GM19397 (cell line): ENCODE data around the gene EFHC1.
A peak's percentile ranks its signal among the peaks of the same experiment; 100 is the strongest.
"Not testable (repeated sequence)": the region's sequence is repeated elsewhere in the genome, so short reads cannot be mapped to it uniquely, and the experiment has no call there.

Experiments
- ATAC-seq: cut with Tn5 transposase; IDR thresholded peaks from one replicate; pipeline ENCODE4 v1.9.1; 2021; ENCODE audit warnings: mild to moderate bottlenecking, moderate library complexity; ENCODE audit not compliant: unreplicated experiment

Gene EFHC1

DNA sequence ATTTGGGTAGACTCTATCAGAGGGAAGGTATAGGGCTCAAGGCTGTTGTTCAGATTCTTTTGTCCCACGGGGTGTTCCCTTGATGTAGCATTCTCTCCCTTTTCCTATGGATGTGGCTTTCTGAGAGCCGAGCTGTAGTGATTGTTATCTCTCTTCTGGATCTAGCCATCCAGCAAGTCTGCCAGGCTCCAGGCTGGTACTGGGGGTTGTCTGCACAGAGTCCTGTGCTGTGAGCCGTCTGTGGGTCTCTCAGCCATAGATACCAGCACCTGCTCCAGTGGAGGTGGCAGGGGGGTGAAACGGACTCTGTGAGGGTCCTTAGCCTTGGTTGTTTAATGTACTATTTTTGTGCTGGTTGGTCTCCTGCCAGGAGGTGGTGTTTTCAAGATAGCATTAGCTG, 13.2 kb downstream of the EFHC1 start:
- ATAC-seq = not testable (repeated sequence)

DNA sequence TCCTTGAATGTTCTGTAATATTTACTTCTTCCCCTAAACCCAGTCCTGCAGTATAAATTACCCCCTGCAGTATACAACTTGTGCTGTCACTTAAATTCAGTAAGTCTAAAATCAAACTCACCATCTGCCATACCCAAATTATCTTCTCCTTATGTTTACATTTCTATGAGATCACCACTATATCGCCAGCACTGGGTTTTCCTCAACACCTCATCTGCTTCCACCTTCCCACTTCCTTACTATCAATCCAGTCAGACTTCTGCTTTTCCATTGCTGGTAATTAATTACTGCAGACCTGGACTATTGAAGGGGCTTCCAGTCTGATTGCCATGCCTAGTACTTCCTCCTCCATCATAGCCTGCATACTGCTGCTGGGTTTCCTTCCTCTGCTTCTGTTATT, 15.2 kb downstream of the EFHC1 start:
- ATAC-seq = no peak

DNA sequence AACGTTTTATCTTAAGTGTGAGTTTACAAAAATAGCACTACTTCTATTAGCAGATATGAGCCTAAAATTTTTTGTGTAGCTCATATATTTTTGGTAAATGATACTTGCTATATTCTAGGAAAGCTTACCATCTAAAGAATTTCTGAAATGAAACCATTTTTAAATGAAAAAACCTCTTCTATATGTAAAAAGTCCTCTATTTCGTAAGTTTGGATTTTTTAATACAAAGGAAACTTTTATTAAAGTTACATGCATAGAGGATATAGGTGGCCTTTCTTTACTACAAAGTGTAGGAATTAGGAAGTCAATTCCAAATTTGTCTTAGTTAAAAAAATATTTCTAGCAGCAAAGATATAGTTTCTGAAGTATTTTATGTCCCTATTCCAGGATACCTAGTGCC, 18.8 kb downstream of the EFHC1 start:
- ATAC-seq = no peak

DNA sequence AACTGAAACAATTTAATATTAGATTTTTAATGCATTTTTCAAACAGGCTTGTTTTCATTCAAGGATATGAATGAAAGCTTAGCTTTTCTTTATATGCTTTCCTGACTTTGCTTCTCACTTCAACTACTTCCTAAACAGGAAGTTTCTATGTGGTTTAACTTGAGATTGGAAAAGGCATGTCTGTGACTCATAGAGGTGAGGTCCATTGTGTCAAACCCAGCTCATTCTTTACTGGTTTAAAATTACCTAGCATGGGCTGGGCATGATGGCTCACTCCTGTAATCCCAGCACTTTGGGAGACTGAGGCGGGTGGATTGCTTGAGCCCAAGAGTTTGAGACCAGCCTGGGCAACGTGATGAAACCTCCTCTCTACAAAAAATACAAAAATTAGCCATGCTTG, 34.4 kb downstream of the EFHC1 start:
- ATAC-seq = no peak

DNA sequence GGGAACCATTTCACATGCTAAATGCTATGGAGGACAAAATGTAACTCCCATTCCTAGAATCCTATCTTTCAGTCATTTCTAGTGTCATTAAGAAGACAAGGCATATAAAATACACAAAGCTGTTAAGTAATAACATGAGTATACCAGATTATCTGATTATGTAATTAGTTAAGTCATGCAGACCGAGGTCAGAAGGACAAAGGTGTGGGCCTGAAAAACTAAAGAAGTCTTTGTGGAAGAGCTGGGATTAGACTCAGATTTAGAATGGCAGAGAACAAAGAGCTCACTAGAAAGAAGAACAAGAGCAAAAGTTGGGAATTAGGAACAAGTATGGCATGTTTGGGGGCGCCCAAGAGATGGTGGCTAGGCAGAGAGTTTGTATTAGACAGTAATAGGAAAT, 37.0 kb downstream of the EFHC1 start:
- no peak for ATAC-seq

DNA sequence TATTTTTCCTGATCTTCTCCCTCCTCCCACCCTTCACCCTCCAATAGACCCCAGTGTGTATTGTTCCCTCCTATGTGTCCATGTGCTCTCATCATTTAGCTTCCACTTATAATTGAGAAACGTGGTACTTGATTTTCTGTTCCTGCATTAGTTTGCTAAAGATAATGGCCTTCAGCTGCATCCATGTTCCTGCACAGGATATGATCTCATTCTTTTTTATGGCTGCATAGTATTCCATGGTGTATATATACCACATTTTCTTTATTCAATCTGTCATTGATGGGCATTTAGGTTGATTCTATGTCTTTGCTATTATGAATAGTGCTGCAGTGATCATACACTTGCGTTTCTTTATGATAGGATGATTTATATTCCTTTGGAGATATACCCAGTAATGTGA, 41.1 kb downstream of the EFHC1 start:
- not testable (repeated sequence) for ATAC-seq

DNA sequence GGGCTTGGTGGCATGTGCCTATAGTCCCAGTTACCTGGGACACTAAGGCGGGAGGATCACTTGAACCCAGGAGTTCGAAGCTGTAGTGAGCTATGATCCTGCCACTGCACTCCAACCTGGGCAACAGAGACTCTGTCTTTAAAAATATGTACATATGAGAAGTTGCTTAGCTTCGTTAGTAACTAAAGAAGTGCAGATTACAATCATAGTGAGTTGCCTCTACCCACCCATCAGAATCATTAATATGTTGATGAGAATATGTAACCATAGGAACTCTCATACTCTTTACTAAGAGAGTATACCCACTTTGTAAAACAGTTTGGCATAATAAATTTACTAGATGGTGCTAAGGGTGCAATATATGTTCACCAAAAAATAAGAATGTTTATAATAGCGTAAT, 54.0 kb downstream of the EFHC1 start:
- ATAC-seq = no peak

DNA sequence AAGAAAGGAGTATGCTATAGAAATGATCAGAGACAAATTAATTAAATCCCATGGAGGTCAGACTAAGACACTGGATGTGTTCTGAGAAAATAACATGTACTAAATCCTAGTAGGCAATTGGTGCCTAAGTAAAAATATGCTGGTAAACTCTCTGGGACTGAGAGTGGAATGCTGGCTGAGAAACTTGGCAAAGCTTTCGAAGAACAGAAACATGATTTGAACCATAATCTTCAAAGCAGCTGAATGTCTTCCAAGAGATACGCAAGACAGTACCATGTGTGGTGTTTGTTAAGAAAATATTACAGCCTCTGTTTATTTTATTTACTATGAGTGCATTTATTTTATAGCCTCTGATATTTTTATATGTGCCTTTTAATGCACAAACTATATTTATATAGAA, 55.2 kb downstream of the EFHC1 start:
- ATAC-seq = no peak

DNA sequence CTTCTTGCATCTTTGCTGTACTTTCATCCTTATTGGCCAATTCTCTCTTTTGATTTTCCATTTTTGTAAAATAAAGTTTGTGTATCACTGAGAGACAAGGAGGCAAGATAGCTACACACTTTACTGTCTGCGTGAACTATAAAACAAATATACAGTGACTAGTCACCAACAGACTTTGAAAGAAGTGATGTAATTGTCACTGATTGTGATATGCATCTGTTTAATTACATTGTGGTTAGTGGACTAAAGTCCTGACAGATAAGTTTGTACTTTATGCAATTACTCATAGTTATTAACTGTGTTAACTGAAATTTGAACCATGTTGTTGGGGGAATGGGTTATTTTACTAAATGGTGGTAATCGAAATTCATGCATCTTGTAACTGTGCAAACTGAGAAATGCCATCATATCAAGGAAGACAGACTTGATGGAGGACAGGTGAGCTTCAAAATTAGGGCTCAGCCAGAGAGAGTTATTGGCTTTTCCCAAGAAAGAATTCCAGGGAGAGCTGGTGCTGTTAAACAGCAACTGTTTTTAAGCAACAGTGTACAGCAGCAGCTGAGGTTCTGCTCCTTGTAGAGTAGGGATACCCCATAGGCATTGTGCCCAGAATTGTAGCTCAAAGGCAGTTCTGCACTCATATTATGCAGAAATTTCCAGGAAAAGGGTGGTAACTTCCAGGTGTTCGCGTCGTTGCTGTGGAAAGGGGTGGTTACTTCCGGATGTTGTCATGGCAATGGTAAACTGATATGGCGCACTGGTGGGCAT, 62.9 kb downstream of the EFHC1 start:
- ATAC-seq = no peak

DNA sequence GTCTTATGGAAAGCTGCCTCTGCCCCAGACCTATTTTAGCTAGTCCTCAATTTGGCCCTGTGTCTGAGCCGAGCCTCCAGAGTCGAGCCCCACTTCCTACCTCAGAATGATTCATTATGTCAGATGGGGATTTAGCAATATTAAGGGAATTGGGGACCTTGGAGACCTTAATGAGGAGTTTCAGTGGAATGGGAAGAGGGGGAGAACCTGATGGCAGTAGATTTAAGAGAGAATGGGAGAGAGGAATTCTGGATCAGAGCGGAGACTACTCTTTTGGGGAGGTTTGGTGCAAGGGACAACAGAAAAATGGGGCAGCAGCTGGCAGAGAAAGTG, 63.5 kb downstream of the EFHC1 start:
- ATAC-seq = no peak

DNA sequence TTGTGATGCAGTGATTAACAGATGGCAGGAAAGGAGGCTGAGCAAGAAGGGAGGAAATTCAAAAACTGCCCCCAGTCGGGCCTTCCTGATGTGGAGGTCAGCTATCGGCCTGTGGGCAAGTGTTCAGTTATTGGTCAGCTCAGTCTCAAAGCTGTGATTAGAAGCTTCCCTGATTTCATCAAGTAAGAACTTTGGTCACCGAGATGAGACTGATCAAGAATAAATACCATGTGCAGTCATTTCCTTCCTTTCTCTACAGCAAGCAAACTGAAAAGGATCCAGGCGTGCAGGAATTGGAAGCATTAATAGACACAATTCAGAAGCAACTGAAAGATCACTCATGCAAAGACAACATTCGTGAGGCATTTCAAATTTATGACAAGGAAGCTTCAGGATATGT, 69.7 kb downstream of the EFHC1 start:
- ATAC-seq = no peak

DNA sequence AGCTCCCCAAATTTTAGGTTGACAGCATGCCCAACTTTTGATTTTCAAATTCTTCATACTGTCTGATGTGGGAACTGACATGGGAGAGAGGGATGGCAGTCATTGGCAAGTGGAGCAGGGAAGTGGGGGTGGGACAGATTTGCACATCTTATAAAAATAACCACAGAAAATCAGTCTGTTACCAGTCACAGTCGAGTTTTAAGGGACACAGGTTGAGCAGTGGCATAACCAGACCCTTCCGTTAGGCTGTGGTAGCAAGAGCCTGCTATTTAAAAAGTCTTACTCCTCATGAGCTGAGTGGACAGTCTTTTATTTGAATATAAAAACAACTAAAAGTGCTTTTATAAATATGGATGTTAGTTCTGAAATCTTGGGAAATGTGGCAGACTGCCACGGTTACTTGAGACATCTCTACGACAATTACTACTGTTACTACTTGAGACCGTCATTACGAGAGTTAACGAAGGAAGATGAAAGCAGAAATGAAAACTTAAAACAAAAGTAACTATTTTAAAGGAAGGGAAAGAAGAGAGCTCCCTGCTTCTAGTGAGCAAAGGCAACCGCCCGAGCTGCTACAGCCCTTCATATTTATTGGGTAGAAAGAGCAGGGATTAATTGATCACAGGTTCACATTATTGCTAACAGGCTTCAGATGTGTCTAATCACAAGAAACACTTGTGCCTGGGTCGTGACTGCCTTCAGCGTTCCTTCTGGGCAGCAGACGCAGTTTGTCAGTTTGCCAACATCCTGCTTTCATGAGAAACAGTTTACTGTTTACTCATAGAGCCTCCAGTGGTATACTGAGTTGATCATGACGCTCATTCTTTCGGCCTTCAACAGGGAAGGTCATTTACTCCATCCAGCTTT, 71.3 kb downstream of the EFHC1 start:
- ATAC-seq = peak; percentile 60

DNA sequence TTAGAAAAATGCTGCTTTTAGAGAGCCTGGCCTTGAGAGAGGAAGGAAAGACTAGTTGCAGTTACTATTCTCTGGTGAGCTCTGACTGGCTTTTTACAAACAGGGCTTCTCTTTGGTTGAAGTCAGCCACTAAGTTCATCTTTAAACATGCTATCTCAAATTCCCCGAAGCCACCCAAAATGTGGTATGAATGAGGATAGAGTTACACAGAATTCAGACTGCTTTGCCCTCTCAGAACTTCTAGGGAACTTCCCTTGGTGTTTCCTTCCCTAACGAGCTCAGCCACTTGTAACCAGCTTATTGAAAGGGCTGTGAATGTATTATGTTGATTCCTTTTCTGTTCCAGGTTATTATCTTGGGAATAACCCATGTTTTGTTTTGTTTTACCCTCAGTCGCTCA, 73.5 kb downstream of the EFHC1 start:
- ATAC-seq = no peak

DNA sequence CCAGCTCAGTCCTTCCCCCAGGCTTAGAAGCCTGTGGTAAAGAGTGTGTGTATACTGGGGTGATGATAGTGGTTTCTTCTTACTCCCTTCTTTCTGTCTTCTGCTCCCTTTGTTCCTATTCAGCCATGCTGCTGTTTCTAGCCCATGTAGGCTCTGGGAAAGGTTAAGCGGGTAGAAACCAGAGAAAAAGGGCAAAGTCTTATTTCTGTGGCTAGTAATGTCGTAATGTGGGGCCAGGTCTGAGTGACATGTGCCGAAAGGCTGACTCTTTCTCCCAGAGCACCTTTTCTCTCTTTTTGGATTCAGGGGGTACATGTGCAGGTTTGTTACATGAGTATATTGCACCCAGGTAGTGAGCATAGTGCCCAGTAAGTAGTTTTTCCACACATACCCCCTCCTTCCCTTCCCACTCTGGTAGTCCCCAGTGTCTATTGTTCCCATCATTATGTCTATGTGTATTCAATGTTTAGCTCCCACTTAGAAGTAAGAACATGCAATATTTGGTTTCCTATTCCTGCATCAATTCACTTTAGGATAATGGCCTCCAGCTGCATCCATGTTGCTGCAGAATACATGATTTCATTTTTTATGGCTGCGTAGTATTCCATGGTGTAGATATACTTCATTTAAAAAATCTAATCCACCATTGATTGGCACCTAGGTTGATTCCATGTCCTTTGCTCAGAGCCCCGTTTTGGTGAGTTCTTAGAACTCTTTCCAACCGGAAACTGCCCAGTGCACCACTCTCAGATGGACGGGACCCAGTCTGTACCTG, 74.3 kb downstream of the EFHC1 start:
- no peak for ATAC-seq

DNA sequence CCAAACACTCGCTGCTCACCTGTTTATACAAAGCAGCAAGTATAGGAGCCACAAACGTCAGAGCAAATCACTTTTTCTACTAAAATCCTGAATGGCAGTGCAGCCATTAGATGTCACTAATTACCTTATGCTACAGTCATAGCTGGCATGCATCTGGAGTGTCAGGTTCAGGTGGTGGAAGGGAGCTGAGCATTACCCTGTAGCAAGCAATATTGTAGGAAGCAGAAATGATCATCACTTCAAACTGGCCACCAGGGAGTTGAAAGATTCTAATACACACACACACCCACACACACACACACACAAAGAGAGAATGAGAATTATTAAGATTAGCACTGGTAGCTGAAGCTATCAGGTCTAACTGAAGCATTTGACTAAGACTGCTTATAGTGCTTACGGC, 75.8 kb downstream of the EFHC1 start:
- no peak for ATAC-seq

DNA sequence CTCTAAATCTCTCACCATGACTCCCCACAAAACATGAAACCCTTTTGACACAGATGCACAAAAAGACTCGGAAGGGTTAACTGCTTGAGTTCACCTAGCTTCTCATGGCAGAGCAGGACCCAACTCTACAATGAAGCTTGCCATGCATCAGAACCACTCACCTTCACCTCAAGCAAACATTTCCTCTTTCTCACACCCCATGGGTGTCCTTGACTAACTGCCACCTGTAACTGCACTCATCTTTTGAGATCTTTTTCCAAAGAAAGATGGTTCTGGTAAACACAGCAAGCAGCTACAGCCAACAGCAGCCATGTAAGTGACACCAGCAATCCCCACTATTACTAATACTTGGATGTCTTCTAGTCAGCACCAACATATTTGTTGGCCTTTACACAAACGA, 76.5 kb downstream of the EFHC1 start:
- ATAC-seq = no peak

DNA sequence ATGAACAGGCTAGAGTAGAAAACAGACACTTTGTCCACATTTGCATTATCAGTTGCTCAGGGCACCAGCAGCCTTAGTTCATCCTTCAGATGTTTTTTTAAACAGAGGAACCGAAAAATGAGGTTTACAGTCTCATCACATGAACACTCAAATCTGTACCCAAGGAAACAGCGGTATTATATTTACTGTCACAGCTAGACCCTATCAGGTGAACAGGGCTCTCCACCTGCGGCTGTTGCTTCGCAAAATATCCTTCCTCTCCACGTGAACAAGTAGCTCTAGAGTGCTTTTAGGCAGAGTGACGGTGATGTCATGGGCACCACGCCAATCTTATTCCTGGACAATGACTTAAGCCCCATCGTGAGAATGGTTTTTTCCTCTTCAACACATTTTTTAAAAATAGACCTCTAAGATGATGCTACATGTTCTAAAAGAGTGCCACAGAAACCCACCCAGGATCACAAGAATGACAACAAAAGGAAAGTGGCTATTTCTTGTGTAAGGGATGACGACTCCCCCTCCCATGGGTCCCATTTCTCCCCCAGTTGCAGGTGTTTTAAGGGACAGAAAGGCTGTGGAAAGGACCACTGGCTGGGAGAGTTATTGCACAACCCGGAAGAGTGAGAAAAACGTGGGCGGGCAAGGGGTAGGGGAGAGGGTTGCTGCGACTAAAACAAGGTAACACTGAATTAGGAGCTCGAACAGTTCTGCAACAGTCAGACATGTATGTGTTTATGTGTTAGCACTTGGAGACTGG, 77.7 kb downstream of the EFHC1 start:
- peak; percentile 81 for ATAC-seq

DNA sequence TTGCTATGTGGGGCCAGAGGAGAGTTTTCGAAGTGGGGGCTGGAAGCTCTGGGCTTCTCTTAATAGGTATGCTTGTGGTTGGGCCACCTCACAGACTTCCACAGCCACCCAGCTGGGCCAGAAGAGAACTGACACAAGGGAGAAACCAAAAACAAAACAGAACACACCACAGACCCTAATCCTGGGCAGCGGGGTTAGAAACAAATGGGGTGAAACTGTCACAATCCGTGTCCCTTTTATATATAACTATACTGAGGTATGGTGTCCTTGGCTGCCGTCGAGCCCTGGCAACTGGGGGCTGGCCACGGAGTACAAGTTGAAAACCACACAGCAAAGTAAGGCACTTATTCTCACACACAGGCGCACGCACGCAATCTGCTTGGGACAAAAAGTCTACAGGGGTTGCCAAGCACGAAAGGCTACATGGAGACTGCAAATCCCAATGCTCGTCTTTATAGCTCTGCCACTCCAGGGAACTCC, 78.4 kb downstream of the EFHC1 start:
- ATAC-seq = peak; percentile 50

DNA sequence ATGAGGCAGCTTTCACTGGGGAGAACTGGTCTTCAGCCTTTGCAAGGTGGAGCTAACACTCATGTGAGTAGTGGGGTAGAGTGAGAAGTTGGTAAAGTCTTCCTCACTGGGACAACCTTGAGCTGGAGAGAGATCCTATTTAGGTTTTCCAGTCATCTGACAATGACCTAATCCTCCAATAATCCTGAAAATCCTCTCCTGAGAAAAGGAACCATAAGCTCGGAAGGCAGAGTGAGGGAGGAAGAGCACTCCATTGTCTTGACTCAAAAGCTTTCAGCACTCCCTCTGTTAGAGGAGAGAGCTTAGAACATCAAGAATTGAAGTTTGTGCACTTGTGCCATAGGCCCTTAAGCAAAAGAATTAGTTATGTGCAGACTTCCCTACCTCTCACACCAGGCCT, 78.9 kb downstream of the EFHC1 start:
- no peak for ATAC-seq

DNA sequence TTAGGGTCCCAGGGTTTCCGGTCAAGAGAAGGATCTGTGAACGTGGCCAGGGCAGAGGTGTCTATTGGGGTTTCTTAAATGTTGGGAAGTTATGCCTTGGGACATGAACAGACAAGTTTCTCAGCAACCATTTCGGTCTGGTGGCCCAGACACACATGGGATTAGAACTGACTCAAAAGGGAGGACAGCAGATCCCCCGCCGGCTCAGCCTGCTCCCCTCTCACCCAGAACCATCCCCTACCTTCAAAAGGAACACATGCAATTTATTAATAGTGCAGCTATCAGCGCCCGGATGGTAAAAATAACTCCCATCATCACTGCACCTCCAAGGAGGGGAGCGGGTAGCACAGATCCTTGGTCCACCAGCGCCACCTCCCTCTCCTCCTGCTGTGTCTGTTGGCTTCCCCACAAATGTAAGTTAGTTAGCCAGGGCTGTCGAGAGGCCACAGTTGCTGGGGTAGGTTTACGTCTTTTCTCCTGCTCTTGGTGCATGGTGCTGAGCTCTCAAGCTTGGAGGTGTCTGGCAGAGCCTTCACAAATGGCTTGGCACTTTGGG, 79.6 kb downstream of the EFHC1 start:
- no peak for ATAC-seq
